ENCODE measurements around the gene NGB. TPM values are rescaled to one million over a fixed set of nuclear protein-coding genes. Genes with fewer than 3 reads are reported as not detected.

The NGB gene
- total RNA-seq, 1 experiment from 2014 or later: not detected

DNA sequence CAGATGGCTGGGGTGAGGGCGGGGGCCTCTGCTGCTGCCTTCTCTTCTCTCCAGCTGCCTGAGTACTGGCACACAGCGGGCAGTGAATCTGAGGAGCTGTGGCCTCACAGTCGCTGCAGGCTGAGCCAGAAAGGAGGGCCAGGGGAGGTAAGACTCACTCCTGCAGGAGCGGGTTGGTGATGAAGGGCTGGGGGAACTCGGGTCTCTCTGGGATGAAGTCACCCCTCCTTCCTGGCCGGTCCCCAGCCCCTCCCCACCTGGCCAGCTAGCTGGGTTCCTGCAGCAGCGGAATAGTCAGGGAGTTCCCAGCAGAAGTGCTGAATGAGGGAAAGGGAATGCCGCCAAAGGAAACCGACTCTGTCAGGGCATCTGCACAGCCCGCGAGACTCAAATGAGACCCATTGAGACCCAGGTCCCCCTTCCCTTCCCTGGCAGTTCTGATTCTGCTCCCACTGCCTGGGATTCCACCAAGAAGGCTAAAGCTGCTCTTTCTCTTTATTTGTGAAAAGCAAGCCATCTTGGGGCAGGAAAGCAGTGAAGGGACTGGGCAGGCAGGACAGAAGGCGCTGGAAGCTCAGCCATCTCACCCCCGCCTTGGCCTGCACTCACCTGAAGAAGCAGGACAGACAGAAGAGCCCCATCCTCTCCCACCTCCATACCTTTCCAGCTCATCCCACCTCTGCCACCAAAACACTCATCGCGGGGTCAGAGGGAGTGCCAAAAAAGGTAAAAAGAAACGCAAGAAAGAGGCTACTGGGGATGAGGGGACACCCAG is 5.3 kb downstream of the NGB start:
- TF ChIP-seq ZFX (IDR thresholded peaks at IDR 0.05) (no peak), CEBPB (IDR thresholded peaks at IDR 0.05; ENCODE audit: low read depth) (no peak)
- TF ChIP-seq, protein P1, sequence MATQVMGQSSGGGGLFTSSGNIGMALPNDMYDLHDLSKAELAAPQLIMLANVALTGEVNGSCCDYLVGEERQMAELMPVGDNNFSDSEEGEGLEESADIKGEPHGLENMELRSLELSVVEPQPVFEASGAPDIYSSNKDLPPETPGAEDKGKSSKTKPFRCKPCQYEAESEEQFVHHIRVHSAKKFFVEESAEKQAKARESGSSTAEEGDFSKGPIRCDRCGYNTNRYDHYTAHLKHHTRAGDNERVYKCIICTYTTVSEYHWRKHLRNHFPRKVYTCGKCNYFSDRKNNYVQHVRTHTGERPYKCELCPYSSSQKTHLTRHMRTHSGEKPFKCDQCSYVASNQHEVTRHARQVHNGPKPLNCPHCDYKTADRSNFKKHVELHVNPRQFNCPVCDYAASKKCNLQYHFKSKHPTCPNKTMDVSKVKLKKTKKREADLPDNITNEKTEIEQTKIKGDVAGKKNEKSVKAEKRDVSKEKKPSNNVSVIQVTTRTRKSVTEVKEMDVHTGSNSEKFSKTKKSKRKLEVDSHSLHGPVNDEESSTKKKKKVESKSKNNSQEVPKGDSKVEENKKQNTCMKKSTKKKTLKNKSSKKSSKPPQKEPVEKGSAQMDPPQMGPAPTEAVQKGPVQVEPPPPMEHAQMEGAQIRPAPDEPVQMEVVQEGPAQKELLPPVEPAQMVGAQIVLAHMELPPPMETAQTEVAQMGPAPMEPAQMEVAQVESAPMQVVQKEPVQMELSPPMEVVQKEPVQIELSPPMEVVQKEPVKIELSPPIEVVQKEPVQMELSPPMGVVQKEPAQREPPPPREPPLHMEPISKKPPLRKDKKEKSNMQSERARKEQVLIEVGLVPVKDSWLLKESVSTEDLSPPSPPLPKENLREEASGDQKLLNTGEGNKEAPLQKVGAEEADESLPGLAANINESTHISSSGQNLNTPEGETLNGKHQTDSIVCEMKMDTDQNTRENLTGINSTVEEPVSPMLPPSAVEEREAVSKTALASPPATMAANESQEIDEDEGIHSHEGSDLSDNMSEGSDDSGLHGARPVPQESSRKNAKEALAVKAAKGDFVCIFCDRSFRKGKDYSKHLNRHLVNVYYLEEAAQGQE (IDR thresholded peaks at IDR 0.05; ENCODE audit: low read depth): no peak
- ChIA-PET RAD21 (ENCODE audit: low non-redundant PET in 1 of 2, low total read pairs in 2 of 2, uncharacterized antibody in 2 of 2, unreplicated experiment in 2 of 2) (no interaction called here), CTCF (no interaction called here), POLR2A (no interaction called here)
- Histone ChIP-seq H3K4me2 (ENCODE audit: low read length) (no peak overlapping the region), H3K4me1 (ENCODE audit: control insufficient read depth in 1 of 2, insufficient read depth in 2 of 2, low read length in 2 of 2) (no peaks in the 10 kb centered on the region), H2AFZ (ENCODE audit: low read depth, low read length, poor library complexity, severe bottlenecking) (no peak overlapping the region), H3K9ac (ENCODE audit: low read length) (no peak overlapping the region), H3K36me3 (ENCODE audit: control insufficient read depth in 1 of 2, insufficient read depth in 2 of 2, low read length in 2 of 2) (no peaks in the 10 kb centered on the region), H4K20me1 (ENCODE audit: insufficient read depth) (no peaks in the 10 kb centered on the region), H3K79me2 (ENCODE audit: insufficient read depth, low read length) (no peaks in the 10 kb centered on the region), H3K27ac (ENCODE audit: low read depth, low read length) (no peak overlapping the region), H3K9me3 (ENCODE audit: control insufficient read depth in 1 of 2, insufficient read depth in 1 of 2, low read depth in 1 of 2, low read length in 2 of 2) (no peaks in the 10 kb centered on the region), H3K9me2 (ENCODE audit: insufficient read depth) (no peaks in the 10 kb centered on the region), H3K4me3 (replicated peaks in 1 of 2; ENCODE audit: low read depth in 1 of 2, low read length in 2 of 2) (no peak overlapping the region), H3K27me3 (ENCODE audit: insufficient read depth, low read length) (no peaks in the 10 kb centered on the region)
- DNase-seq (ENCODE audit: low read depth, low spot score) (no peak), ATAC-seq (no peak)
- intact Hi-C loops (cut with micrococcal nuclease): no loop called here
- BruUV-seq (replicated peaks): no TSS peak

GRCh38 chr14:77265187-77265515 is 5.9 kb downstream of the NGB start:
- no peaks in the 10 kb centered on the region for H3K4me1 ChIP-seq (ENCODE audit: control insufficient read depth in 1 of 2, insufficient read depth in 2 of 2, low read length in 2 of 2)
- no peaks in the 10 kb centered on the region for H3K36me3 ChIP-seq (ENCODE audit: control insufficient read depth in 1 of 2, insufficient read depth in 2 of 2, low read length in 2 of 2)
- no peaks in the 10 kb centered on the region for H3K9me3 ChIP-seq (ENCODE audit: control insufficient read depth in 1 of 2, insufficient read depth in 1 of 2, low read depth in 1 of 2, low read length in 2 of 2)
- no peak overlapping the region for H3K27ac ChIP-seq (ENCODE audit: low read depth, low read length)
- intact Hi-C loops (cut with micrococcal nuclease): no loop called here
- ATAC-seq: no peak
- no TSS peak for BruUV-seq (replicated peaks)
- no peaks in the 10 kb centered on the region for H3K79me2 ChIP-seq (ENCODE audit: insufficient read depth, low read length)
- ChIA-PET CTCF (no interaction called here), POLR2A (no interaction called here), RAD21 (ENCODE audit: low non-redundant PET in 1 of 2, low total read pairs in 2 of 2, uncharacterized antibody in 2 of 2, unreplicated experiment in 2 of 2) (no interaction called here)
- no peak for DNase-seq (ENCODE audit: low read depth, low spot score)
- TF ChIP-seq FOSL1 (IDR thresholded peaks at IDR 0.05; ENCODE audit: low read depth): no peak
- no peak overlapping the region for H2AFZ ChIP-seq (ENCODE audit: low read depth, low read length, poor library complexity, severe bottlenecking)
- no peak overlapping the region for H3K4me3 ChIP-seq (replicated peaks in 1 of 2; ENCODE audit: low read depth in 1 of 2, low read length in 2 of 2)
- H4K20me1 ChIP-seq (ENCODE audit: insufficient read depth): no peaks in the 10 kb centered on the region
- no peaks in the 10 kb centered on the region for H3K9me2 ChIP-seq (ENCODE audit: insufficient read depth)
- H3K4me2 ChIP-seq (ENCODE audit: low read length): no peak overlapping the region
- H3K9ac ChIP-seq (ENCODE audit: low read length): no peak overlapping the region
- no peaks in the 10 kb centered on the region for H3K27me3 ChIP-seq (ENCODE audit: insufficient read depth, low read length)

Measured in HCT116 (cell line).